MM.1S (cell line): ENCODE measurements around the gene CP.

Experiments used
- EZH2 ChIP-seq: fragments of 300-600 bp; sonication (generic); optimal IDR thresholded peaks from 2 replicates; pipeline ENCODE3; 2017; ENCODE audit warnings: low read depth, mild to moderate bottlenecking, antibody characterized with exemption, low read length, mixed read lengths
- EZH2phosphoT487 ChIP-seq: fragments of 300-600 bp; sonication (generic); IDR thresholded peaks from 2 replicates; pipeline ENCODE4 v1.6.1; 2018; ENCODE audit warnings: antibody characterized with exemption, low read length
- TF ChIP-seq, protein P1 (sequence below): fragments of 300-600 bp; sonication (generic); IDR thresholded peaks from 2 replicates; pipeline ENCODE4 v1.5.1; 2016; ENCODE audit warnings: antibody characterized with exemption, low read length, mixed read lengths

DNA sequence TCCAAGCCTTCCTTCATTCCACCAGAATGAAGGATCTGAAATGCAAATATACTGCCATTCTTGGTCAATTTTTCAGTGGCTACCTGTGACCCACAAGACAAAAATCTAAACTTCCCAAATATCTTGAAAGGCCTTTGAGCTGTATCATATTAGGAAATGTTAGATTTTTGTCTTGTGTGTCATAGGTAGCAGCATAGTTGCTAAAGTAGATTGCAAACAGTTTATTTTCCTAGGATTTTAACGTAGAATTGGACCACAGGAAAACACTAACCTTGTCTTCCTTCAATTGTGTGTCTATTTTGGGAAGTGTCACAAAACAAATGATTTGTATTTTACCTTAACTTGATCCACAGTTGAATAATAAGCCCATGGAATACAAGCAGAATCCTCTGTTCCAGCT lies 42.4 kb downstream of the CP start:
- TF ChIP-seq, protein P1, sequence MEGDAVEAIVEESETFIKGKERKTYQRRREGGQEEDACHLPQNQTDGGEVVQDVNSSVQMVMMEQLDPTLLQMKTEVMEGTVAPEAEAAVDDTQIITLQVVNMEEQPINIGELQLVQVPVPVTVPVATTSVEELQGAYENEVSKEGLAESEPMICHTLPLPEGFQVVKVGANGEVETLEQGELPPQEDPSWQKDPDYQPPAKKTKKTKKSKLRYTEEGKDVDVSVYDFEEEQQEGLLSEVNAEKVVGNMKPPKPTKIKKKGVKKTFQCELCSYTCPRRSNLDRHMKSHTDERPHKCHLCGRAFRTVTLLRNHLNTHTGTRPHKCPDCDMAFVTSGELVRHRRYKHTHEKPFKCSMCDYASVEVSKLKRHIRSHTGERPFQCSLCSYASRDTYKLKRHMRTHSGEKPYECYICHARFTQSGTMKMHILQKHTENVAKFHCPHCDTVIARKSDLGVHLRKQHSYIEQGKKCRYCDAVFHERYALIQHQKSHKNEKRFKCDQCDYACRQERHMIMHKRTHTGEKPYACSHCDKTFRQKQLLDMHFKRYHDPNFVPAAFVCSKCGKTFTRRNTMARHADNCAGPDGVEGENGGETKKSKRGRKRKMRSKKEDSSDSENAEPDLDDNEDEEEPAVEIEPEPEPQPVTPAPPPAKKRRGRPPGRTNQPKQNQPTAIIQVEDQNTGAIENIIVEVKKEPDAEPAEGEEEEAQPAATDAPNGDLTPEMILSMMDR: no peak
- TF ChIP-seq EZH2 (no peak), EZH2phosphoT487 (no peak)
